Measurements from ENCODE around the gene ASB1. TPM values are rescaled to one million over a fixed set of nuclear protein-coding genes. Genes with fewer than 3 reads are reported as not detected.

Gene ASB1
- total RNA-seq, 2 donors from 2014 or later: 6.6 to 9.9 TPM

DNA sequence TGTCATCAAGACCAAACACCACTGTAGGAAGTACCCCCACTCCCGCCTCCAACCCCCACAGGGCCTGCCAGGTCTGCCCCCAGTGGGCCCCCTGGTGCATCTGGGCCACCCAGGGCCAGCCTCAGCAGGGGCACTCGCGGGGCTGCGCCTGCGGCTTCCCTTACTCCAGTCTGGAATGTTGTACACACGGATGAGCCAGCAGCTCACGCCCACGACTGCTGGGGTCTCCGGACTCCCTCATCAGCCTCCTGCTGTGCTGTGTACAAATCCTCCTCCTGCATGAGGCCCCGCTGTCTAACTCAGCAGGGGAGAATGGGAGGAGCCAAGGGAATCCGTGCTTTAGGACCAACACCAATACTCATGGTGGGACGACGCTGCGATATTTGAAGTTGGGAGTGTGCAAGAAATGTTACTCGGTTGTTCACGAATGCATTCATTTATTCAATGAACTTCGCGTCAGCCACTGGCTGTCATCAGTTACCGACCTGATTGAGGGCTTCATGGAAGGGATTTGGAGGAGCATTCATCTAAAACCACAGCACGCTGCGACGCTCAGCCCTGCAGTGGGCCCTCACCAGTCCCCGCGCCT lies 654 bp upstream of the ASB1 start:
- Histone ChIP-seq H3K27ac (peak overlapping the region; percentile 70 to 93 (median 80)), H3K9me3 (no peaks in the 10 kb centered on the region), H3K4me1 (peaks cover 23% of the 10 kb centered on the region), H3K36me3 (replicated peaks in 1 of 2; ENCODE audit: insufficient read depth in 1 of 2, low read depth in 2 of 2) (no peaks in the 10 kb centered on the region), H3K27me3 (no peaks in the 10 kb centered on the region), H3K4me3 (peak overlapping the region; percentile 71 to 85)
- 0 to 4% methylated on average over 7 to 24 of the region's 24 CpGs for WGBS, 2 donors
- intact Hi-C loops (cut with DNase I): no loop called here
- peak in 3 of 4 donors; percentile 20 to 29 (median 26) for DNase-seq
- peak; percentile 28 for ATAC-seq
- TF ChIP-seq, protein P1, sequence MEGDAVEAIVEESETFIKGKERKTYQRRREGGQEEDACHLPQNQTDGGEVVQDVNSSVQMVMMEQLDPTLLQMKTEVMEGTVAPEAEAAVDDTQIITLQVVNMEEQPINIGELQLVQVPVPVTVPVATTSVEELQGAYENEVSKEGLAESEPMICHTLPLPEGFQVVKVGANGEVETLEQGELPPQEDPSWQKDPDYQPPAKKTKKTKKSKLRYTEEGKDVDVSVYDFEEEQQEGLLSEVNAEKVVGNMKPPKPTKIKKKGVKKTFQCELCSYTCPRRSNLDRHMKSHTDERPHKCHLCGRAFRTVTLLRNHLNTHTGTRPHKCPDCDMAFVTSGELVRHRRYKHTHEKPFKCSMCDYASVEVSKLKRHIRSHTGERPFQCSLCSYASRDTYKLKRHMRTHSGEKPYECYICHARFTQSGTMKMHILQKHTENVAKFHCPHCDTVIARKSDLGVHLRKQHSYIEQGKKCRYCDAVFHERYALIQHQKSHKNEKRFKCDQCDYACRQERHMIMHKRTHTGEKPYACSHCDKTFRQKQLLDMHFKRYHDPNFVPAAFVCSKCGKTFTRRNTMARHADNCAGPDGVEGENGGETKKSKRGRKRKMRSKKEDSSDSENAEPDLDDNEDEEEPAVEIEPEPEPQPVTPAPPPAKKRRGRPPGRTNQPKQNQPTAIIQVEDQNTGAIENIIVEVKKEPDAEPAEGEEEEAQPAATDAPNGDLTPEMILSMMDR (IDR thresholded peaks at IDR 0.05): no peak
- no peak for TF ChIP-seq POLR2A (IDR thresholded peaks at IDR 0.05)

DNA sequence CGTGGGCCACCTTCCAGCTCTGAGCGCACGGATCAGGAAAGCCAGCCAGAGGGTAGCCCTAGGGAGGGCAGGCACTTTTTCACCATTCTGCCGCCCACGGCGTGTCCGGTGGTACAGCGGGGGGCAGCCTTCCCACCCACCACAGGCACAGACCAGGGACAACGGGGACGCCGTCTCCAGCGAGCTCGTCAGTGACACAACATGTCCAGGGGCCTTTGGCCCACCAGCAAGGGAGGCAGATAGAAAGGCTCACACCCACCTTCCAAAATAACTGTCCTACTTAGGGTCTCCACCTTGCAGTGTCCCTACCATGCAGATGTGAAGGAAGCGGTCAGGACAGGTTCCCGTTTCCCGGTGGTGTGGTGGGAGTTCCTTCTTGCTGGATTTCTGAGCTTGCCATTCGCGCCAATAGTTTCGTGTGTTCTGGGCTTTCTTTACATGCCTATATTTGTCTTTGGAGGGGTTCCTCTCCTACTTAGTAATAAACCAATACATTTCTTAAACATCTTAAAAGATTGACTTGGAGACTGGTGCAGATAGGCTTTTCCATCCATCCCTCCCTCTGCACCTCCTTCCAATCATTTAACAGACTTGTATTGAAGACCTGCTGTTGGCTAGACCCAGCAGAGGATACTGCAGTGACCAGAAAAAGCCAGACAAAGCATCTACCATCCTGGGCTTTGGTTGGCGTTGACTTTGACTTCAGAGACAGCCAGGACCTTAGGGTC lies 872 bp downstream of the ASB1 start:
- ATAC-seq: no peak

DNA sequence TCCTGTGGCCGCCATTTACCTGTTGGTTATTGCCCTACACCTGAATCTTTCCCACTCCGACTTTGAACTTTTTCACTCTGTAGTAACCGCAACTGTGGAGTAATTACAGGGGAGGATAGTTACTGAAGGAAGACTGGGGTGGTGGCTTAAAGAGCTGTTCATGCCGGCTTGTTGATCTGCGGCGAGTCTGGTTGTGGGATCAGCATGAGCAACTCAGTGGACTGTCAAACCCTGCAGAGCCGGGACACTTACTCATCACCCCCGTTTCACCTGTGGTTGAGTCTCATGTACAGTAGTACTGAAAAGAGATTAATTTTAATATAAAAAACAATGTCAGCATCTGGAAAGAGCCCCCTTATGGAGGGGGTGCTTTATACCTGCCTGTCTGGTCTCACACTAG lies 2.1 kb downstream of the ASB1 start:
- Histone ChIP-seq H3K4me3 (no peak overlapping the region), H3K27ac (no peak overlapping the region), H3K4me1 (peaks cover 31% of the 10 kb centered on the region), H3K36me3 (replicated peaks in 1 of 2; ENCODE audit: insufficient read depth in 1 of 2, low read depth in 2 of 2) (no peaks in the 10 kb centered on the region), H3K27me3 (no peaks in the 10 kb centered on the region), H3K9me3 (no peaks in the 10 kb centered on the region)
- TF ChIP-seq POLR2A (IDR thresholded peaks at IDR 0.05): no peak
- TF ChIP-seq, protein P1 (IDR thresholded peaks at IDR 0.05): no peak
- intact Hi-C loops (cut with DNase I): no loop called here
- DNase-seq: no peak
- no peak for ATAC-seq
- WGBS, 2 donors: 94 to 99% methylated on average over 8 of the region's 8 CpGs

More for the DNA sequence above, 872 bp downstream of the ASB1 start:
- H3K9me3 ChIP-seq: no peaks in the 10 kb centered on the region
- peak in 2 of 4 donors; percentile 32 to 35 for DNase-seq
- 6 to 13% methylated on average over 11 to 18 of the region's 20 CpGs for WGBS, 2 donors
- H3K4me1 ChIP-seq: peaks cover 31% of the 10 kb centered on the region
- H3K4me3 ChIP-seq: peak overlapping the region; percentile 71 to 85
- H3K27ac ChIP-seq: peak overlapping the region; percentile 70 to 93 (median 80)
- no peak for TF ChIP-seq POLR2A (IDR thresholded peaks at IDR 0.05)
- TF ChIP-seq, protein P1 (IDR thresholded peaks at IDR 0.05): no peak
- no peaks in the 10 kb centered on the region for H3K36me3 ChIP-seq (replicated peaks in 1 of 2; ENCODE audit: insufficient read depth in 1 of 2, low read depth in 2 of 2)
- intact Hi-C loops (cut with DNase I): no loop called here
- H3K27me3 ChIP-seq: no peaks in the 10 kb centered on the region

DNA sequence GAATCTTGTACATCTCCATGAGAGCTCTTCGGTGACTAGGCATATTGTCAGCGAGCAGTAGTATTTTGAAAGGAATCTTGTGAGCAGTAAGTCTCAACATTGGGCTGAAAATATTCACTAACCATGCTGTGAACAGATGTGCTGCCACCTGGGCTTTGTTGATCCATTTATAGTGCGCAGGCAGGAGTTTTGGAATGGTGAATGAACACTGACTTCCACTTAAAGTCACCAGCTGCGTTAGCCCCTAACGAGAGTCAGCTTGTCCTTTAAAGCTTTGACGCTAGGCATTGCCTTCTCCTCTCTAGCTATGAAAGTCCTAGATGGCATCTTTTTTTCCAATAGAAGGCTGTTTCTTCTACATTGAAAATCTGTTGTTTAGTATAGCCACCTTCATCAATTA lies 4.1 kb downstream of the ASB1 start:
- Histone ChIP-seq H3K9me3 (no peaks in the 10 kb centered on the region), H3K4me3 (no peak overlapping the region), H3K4me1 (peaks cover 29% of the 10 kb centered on the region), H3K27me3 (no peaks in the 10 kb centered on the region), H3K27ac (no peak overlapping the region), H3K36me3 (replicated peaks in 1 of 2; ENCODE audit: insufficient read depth in 1 of 2, low read depth in 2 of 2) (peaks cover 3 to 4% of the 10 kb centered on the region in 2 donors)
- DNase-seq (no peak), ATAC-seq (no peak)
- intact Hi-C loops (cut with DNase I): no loop called here
- WGBS, 2 donors: 97 to 98% methylated on average over 6 of the region's 6 CpGs
- TF ChIP-seq, protein P1 (IDR thresholded peaks at IDR 0.05): no peak
- TF ChIP-seq POLR2A (IDR thresholded peaks at IDR 0.05): no peak

All from body of pancreas (tissue), 4 donors.